Measurements from ENCODE around the gene RER1.

Gene RER1

DNA sequence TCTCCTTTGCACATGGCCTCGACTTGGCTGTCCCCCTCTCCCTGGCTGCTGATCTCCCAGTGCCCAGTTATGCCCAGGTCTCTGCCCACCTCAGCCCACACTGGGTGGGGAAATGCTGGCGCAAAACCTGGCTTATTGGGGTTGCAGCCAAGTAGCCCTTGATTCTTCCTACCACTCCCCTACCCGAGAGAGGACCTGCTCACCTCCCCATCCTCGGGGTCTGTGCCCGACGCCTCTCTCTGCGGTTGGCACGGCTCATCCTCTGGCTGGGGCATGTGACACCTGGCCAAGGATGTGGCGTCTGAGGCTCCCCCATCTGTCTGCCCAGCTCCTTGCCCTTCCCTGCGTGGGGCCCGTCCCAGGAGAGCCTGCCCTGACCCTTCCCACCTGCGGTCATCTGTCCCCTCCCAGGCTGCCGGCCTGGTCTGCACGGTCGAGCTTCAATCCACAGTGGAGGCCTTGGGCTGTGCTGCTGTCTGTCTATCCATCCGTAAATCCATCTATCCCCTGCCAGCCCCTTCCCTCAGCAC is 27.2 kb downstream of the RER1 start:
- TF ChIP-seq YY1 (IDR thresholded peaks at IDR 0.05; ENCODE audit: insufficient read depth, insufficient read length) (no peak), ZNF274 (IDR thresholded peaks at IDR 0.05; ENCODE audit: low read depth, low read length) (no peak), SUZ12 (IDR thresholded peaks at IDR 0.05; ENCODE audit: extremely low read depth, insufficient read depth, insufficient read length) (no peak)
- Histone ChIP-seq H3K4me3 (ENCODE audit: insufficient read length, low read depth) (no peak overlapping the region), H3K9ac (ENCODE audit: insufficient read length, low read depth) (no peak overlapping the region), H3K27me3 (ENCODE audit: insufficient read depth, insufficient read length) (peaks cover 11% of the 10 kb centered on the region), H3K4me1 (ENCODE audit: insufficient read depth, insufficient read length) (peaks cover 6% of the 10 kb centered on the region), H3K9me3 (ENCODE audit: insufficient read depth, low read length) (peaks cover 13% of the 10 kb centered on the region), H3K36me3 (ENCODE audit: insufficient read depth, insufficient read length, low read length) (no peaks in the 10 kb centered on the region)
- DNase-seq (ENCODE audit: low read depth, low spot score), result no peak

DNA sequence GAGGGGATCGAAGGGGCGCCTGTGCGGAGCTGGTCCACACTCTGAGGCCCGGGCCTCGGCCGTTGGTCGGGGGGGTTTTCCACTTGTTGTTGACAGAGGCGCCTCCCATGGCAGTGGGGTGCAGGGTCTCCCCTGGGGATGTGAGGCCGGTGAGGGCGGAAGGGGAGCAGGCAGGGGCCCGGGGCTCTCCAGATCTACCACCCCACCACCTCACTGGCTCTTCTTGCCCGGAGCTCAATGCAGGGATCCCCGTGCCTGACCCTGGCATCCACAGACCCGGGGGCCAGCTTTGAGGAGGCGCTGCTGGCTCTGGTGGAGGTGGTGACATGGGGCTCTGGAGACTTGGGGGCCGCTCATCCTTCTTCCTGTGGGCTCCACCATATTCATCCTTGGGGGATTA is 27.8 kb downstream of the RER1 start:
- peaks cover 13% of the 10 kb centered on the region for H3K9me3 ChIP-seq (ENCODE audit: insufficient read depth, low read length)
- DNase-seq (ENCODE audit: low read depth, low spot score), result no peak
- H3K9ac ChIP-seq (ENCODE audit: insufficient read length, low read depth), result no peak overlapping the region
- peaks cover 6% of the 10 kb centered on the region for H3K4me1 ChIP-seq (ENCODE audit: insufficient read depth, insufficient read length)
- no peak for TF ChIP-seq YY1 (IDR thresholded peaks at IDR 0.05; ENCODE audit: insufficient read depth, insufficient read length)
- TF ChIP-seq ZNF274 (IDR thresholded peaks at IDR 0.05; ENCODE audit: low read depth, low read length), result no peak
- TF ChIP-seq SUZ12 (IDR thresholded peaks at IDR 0.05; ENCODE audit: extremely low read depth, insufficient read depth, insufficient read length), result no peak
- no peak overlapping the region for H3K4me3 ChIP-seq (ENCODE audit: insufficient read length, low read depth)
- H3K36me3 ChIP-seq (ENCODE audit: insufficient read depth, insufficient read length, low read length), result no peaks in the 10 kb centered on the region
- peaks cover 11% of the 10 kb centered on the region for H3K27me3 ChIP-seq (ENCODE audit: insufficient read depth, insufficient read length)

DNA sequence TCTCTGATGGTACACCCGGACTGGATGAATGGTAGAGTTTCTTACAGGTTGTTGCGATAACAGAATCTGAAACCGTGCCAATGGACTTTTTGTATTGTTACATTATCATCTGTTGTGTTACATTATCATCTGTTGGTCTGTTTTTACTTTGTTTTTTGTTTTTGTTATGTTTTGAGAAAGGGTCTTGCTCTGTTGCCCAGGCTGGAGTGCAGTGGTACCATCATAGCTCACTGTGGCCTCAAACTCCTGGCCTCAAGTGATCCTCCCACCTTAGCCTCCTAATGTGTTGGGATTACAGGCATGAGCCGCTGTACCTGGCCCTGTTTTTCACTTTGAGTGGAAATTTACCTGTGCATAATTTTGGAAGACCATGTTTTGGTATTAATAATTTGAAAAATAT is 30.9 kb downstream of the RER1 start:
- Histone ChIP-seq H3K4me3 (ENCODE audit: insufficient read length, low read depth) (no peak overlapping the region), H3K4me1 (ENCODE audit: insufficient read depth, insufficient read length) (no peaks in the 10 kb centered on the region), H3K36me3 (ENCODE audit: insufficient read depth, insufficient read length, low read length) (no peaks in the 10 kb centered on the region), H3K27me3 (ENCODE audit: insufficient read depth, insufficient read length) (peaks cover 16% of the 10 kb centered on the region), H3K9ac (ENCODE audit: insufficient read length, low read depth) (no peak overlapping the region), H3K9me3 (ENCODE audit: insufficient read depth, low read length) (peaks cover 13% of the 10 kb centered on the region)
- TF ChIP-seq YY1 (IDR thresholded peaks at IDR 0.05; ENCODE audit: insufficient read depth, insufficient read length), result no peak
- TF ChIP-seq SUZ12 (IDR thresholded peaks at IDR 0.05; ENCODE audit: extremely low read depth, insufficient read depth, insufficient read length), result no peak
- no peak for TF ChIP-seq ZNF274 (IDR thresholded peaks at IDR 0.05; ENCODE audit: low read depth, low read length)
- no peak for DNase-seq (ENCODE audit: low read depth, low spot score)

DNA sequence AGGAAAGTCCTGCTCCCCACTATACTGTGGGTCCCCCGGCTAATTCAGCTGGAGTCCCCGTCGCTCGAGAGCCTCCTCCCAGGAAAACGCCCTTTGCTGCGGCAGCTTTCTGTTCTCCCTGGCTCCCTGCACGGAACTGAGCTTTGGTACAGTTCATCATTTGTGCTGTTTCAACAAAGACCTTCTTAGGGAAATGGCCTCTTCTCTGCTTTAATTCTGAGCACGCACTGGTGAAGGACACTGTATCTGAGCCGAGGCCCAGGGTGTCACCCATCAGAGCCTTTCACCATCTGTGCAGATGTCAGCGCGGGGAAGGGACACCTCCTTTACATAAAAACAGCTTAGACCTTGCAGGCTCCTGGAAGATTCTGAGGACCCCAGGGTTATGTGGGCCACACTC is 34.3 kb downstream of the RER1 start:
- no peak for TF ChIP-seq SUZ12 (IDR thresholded peaks at IDR 0.05; ENCODE audit: extremely low read depth, insufficient read depth, insufficient read length)
- no peak for TF ChIP-seq YY1 (IDR thresholded peaks at IDR 0.05; ENCODE audit: insufficient read depth, insufficient read length)
- no peak for TF ChIP-seq ZNF274 (IDR thresholded peaks at IDR 0.05; ENCODE audit: low read depth, low read length)
- H3K27me3 ChIP-seq (ENCODE audit: insufficient read depth, insufficient read length), result peaks cover 16% of the 10 kb centered on the region

DNA sequence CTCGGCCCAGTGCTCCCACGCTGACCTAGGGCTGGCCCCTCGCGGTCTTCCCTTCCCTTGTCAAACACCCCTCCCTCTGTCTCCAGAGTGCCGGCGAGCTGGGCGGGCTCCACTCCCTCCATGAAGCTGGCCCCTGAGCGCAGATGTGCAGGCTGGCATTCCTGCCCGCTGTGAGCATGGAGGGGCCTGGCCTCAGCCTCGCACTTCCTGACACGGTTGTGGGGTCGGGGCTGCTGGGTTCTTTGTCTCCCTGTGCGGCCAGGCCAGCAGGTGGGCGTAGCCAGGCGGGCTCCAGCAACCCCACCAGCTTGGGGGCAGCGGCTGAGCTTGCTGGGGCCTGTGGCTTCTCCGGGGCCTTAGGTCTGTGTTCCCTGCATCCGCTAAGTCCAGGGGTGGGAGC is 34.9 kb downstream of the RER1 start:
- Histone ChIP-seq H3K4me1 (ENCODE audit: insufficient read depth, insufficient read length) (peaks cover 2% of the 10 kb centered on the region), H3K9ac (ENCODE audit: insufficient read length, low read depth) (no peak overlapping the region), H3K9me3 (ENCODE audit: insufficient read depth, low read length) (peaks cover 29% of the 10 kb centered on the region), H3K4me3 (ENCODE audit: insufficient read length, low read depth) (no peak overlapping the region), H3K36me3 (ENCODE audit: insufficient read depth, insufficient read length, low read length) (no peaks in the 10 kb centered on the region), H3K27me3 (ENCODE audit: insufficient read depth, insufficient read length) (peaks cover 16% of the 10 kb centered on the region)
- TF ChIP-seq ZNF274 (IDR thresholded peaks at IDR 0.05; ENCODE audit: low read depth, low read length) (no peak), SUZ12 (IDR thresholded peaks at IDR 0.05; ENCODE audit: extremely low read depth, insufficient read depth, insufficient read length) (no peak), YY1 (IDR thresholded peaks at IDR 0.05; ENCODE audit: insufficient read depth, insufficient read length) (no peak)
- DNase-seq (ENCODE audit: low read depth, low spot score), result no peak

More for the DNA sequence above, 34.3 kb downstream of the RER1 start:
- Histone ChIP-seq H3K9me3 (ENCODE audit: insufficient read depth, low read length) (peaks cover 29% of the 10 kb centered on the region), H3K36me3 (ENCODE audit: insufficient read depth, insufficient read length, low read length) (no peaks in the 10 kb centered on the region), H3K4me3 (ENCODE audit: insufficient read length, low read depth) (no peak overlapping the region), H3K4me1 (ENCODE audit: insufficient read depth, insufficient read length) (no peaks in the 10 kb centered on the region), H3K9ac (ENCODE audit: insufficient read length, low read depth) (no peak overlapping the region)
- no peak for DNase-seq (ENCODE audit: low read depth, low spot score)

DNA sequence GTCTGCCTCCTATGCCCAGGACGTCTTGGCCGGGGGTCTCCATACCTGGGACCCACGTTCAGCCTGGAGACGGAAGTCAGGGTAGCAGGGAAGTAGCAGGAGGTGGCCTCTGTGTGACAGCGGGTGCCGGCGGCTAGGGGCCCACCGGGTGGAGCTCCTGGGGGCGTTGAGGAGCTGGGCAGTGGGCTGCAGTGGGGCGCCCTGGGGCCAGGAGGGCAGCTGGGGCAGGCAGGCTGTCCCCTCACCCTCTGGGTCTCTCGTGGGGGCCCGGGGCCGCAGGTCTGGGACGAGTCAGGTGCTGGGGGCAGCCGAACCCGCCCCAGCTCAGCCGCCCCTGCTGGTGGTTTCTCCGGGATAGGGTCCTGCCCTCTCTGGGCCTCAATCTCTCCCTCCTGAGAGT is 35.4 kb downstream of the RER1 start:
- no peak for TF ChIP-seq YY1 (IDR thresholded peaks at IDR 0.05; ENCODE audit: insufficient read depth, insufficient read length)
- no peak for TF ChIP-seq ZNF274 (IDR thresholded peaks at IDR 0.05; ENCODE audit: low read depth, low read length)
- no peak for TF ChIP-seq SUZ12 (IDR thresholded peaks at IDR 0.05; ENCODE audit: extremely low read depth, insufficient read depth, insufficient read length)
- Histone ChIP-seq H3K4me3 (ENCODE audit: insufficient read length, low read depth) (no peak overlapping the region), H3K4me1 (ENCODE audit: insufficient read depth, insufficient read length) (peaks cover 6% of the 10 kb centered on the region), H3K36me3 (ENCODE audit: insufficient read depth, insufficient read length, low read length) (no peaks in the 10 kb centered on the region), H3K27me3 (ENCODE audit: insufficient read depth, insufficient read length) (peaks cover 16% of the 10 kb centered on the region), H3K9ac (ENCODE audit: insufficient read length, low read depth) (no peak overlapping the region), H3K9me3 (ENCODE audit: insufficient read depth, low read length) (peaks cover 29% of the 10 kb centered on the region)
- DNase-seq (ENCODE audit: low read depth, low spot score), result no peak

DNA sequence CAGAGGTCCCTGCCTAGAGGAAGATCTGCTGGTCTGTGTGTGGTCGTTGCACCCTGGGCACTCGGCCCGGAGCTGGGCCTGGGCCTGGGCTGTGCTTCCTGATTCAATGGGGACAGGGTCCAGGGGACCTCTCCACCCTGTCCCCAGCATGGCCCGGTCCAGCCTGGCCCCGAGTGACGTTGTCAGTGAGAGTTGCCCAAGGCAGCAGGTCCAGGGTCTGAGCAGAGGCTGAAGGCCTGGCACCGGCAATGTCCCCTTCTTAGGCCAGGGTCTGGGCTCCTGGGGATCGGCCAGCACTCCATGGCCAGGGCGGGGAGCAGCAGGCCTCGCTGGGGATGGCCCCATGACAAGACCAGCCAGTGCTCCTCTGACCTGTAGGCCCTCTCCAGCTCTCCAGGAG is 36.3 kb downstream of the RER1 start:
- Histone ChIP-seq H3K36me3 (ENCODE audit: insufficient read depth, insufficient read length, low read length) (no peaks in the 10 kb centered on the region), H3K4me3 (ENCODE audit: insufficient read length, low read depth) (no peak overlapping the region), H3K4me1 (ENCODE audit: insufficient read depth, insufficient read length) (peaks cover 10% of the 10 kb centered on the region), H3K9ac (ENCODE audit: insufficient read length, low read depth) (no peak overlapping the region), H3K27me3 (ENCODE audit: insufficient read depth, insufficient read length) (peaks cover 9% of the 10 kb centered on the region), H3K9me3 (ENCODE audit: insufficient read depth, low read length) (peaks cover 24% of the 10 kb centered on the region)
- DNase-seq (ENCODE audit: low read depth, low spot score), result no peak
- TF ChIP-seq ZNF274 (IDR thresholded peaks at IDR 0.05; ENCODE audit: low read depth, low read length) (no peak), YY1 (IDR thresholded peaks at IDR 0.05; ENCODE audit: insufficient read depth, insufficient read length) (no peak), SUZ12 (IDR thresholded peaks at IDR 0.05; ENCODE audit: extremely low read depth, insufficient read depth, insufficient read length) (no peak)

Measured in NT2/D1 (cell line).